GM12878 (cell line): Measurements from ENCODE around the gene DYNC1I1. TPM values are rescaled to one million over a fixed set of nuclear protein-coding genes. Genes with fewer than 3 reads are reported as not detected.

ENCODE experiments used
- ATAC-seq: fragments of 200-7000 bp; cut with Tn5 transposase; 3 replicates; pipeline ENCODE4 v1.9.1; 2020; ENCODE audit warnings: mild to moderate bottlenecking, moderate library complexity
- BruUV-seq: library from RNA; stranded (reverse); fragments of 400-500 nt; replicated peaks from 2 replicates; lab custom pipeline; 2021; lab: Mats Ljungman, UMichigan
- CTCF ChIA-PET: fragments of 300-600 bp; sonication (Branson Sonifier 250); formaldehyde crosslinking; extraction: SDS; loops from one replicate; lab custom pipeline; 2021; ENCODE audit warnings: inconsistent platforms; lab: Yijun Ruan, JAX
- POLR2A ChIA-PET: fragments of 350-600 bp; formaldehyde crosslinking; extraction: SDS; loops from one replicate; lab custom pipeline; 2021; ENCODE audit warnings: inconsistent platforms; lab: Charles Lee
- RAD21 ChIA-PET: fragments of 300-600 bp; sonication (Branson Sonifier 250); formaldehyde crosslinking; loops from one replicate; lab custom pipeline; 2023; ENCODE audit warnings: antibody characterized with exemption; ENCODE audit not compliant: unreplicated experiment; lab: Charles Lee
- SMC1A ChIA-PET: fragments of 300-600 bp; sonication (Branson Sonifier 250); formaldehyde crosslinking; loops from one replicate; lab custom pipeline; 2023; ENCODE audit not compliant: unreplicated experiment, uncharacterized antibody; lab: Charles Lee
- DNase-seq: peaks from one replicate; pipeline ENCODE4 v3.0.0-alpha.2; 2011; ENCODE audit warnings: low read depth, low spot score
- FAIRE-seq: peaks from 3 replicates; lab custom pipeline; 2011; peaks lifted over from hg19 to GRCh38; lab: Jason Lieb, UNC
- H2AFZ ChIP-seq: 2 replicates; pipeline ENCODE4 v1.6.0; 2011; ENCODE audit warnings: low read depth, low read length, control low read depth; ENCODE audit not compliant: control insufficient read depth
- H3K27ac ChIP-seq: 2 replicates; pipeline ENCODE4 v1.5.1; 2011; ENCODE audit warnings: control low read depth; ENCODE audit not compliant: control insufficient read depth, insufficient read depth
- H3K27me3 ChIP-seq, 2 experiments: replicated peaks in 1 of 2; 2 replicates each; pipeline versions ENCODE4 v1.6.0 to v1.6.1; 2011; ENCODE audit warnings: low read length in 1 of 2; ENCODE audit not compliant: control insufficient read depth in 2 of 2, insufficient read depth in 2 of 2
- H3K36me3 ChIP-seq, 2 experiments: 2 replicates each; pipeline ENCODE4 v1.5.1; 2011; ENCODE audit warnings: low read length in 1 of 2; ENCODE audit not compliant: control insufficient read depth in 2 of 2, insufficient read depth in 2 of 2
- H3K4me1 ChIP-seq: 2 replicates; pipeline ENCODE4 v1.6.1; 2011; ENCODE audit warnings: mild to moderate bottlenecking, low read length, moderate library complexity, mixed read lengths; ENCODE audit not compliant: control insufficient read depth, insufficient read depth
- H3K4me2 ChIP-seq: 2 replicates; pipeline ENCODE4 v1.6.0; 2011; ENCODE audit warnings: control low read depth; ENCODE audit not compliant: control insufficient read depth, insufficient read depth
- H3K4me3 ChIP-seq: fragments of 200-600 bp; sonication (generic); 2 replicates; pipeline ENCODE4 v1.5.1; 2016
- H3K79me2 ChIP-seq: 2 replicates; pipeline ENCODE4 v1.6.0; 2011; ENCODE audit warnings: low read length; ENCODE audit not compliant: control insufficient read depth, insufficient read depth
- H3K9ac ChIP-seq: 2 replicates; pipeline ENCODE4 v1.8.0; 2011; ENCODE audit warnings: low read length, control low read depth, mixed read lengths; ENCODE audit not compliant: control insufficient read depth, insufficient read depth
- H3K9me3 ChIP-seq: replicated peaks from 3 replicates; pipeline ENCODE4 v1.5.1; 2011; ENCODE audit warnings: mild to moderate bottlenecking, low read length; ENCODE audit not compliant: control insufficient read depth, insufficient read depth
- H4K20me1 ChIP-seq: 2 replicates; pipeline ENCODE4 v1.6.0; 2011; ENCODE audit not compliant: control insufficient read depth, insufficient read depth
- ELK1 ChIP-seq: IDR thresholded peaks from 2 replicates; pipeline ENCODE4 v1.6.1; 2012; ENCODE audit warnings: low read depth, low read length, improper control_type of control experiment
- GATAD2B ChIP-seq: fragments of 450-650 bp; conservative IDR thresholded peaks from 2 replicates; pipeline ENCODE4 v1.6.1; 2017; ENCODE audit warnings: low read depth, mild to moderate bottlenecking, moderate library complexity
- HCFC1 ChIP-seq: fragments of 150-350 bp; IDR thresholded peaks from 2 replicates; pipeline ENCODE4 v1.6.1; 2014; ENCODE audit warnings: low read length
- IKZF1 ChIP-seq: fragments of 450-650 bp; conservative IDR thresholded peaks from 2 replicates; pipeline ENCODE4 v1.6.1; 2017; ENCODE audit warnings: antibody characterized with exemption, mild to moderate bottlenecking
- NR2C2 ChIP-seq: IDR thresholded peaks from 2 replicates; pipeline ENCODE4 v1.6.1; 2011; ENCODE audit warnings: borderline replicate concordance, low read depth; ENCODE audit not compliant: control insufficient read depth, insufficient read length
- RAD51 ChIP-seq: fragments of 450-650 bp; IDR thresholded peaks from 2 replicates; pipeline ENCODE4 v1.6.1; 2016; ENCODE audit warnings: moderate library complexity, mild to moderate bottlenecking, inconsistent platforms
- SMAD1 ChIP-seq: fragments of 450-650 bp; IDR thresholded peaks from 2 replicates; pipeline ENCODE4 v1.6.1; 2018; ENCODE audit warnings: mild to moderate bottlenecking, low read depth; ENCODE audit not compliant: partially characterized antibody
- SMARCA5 ChIP-seq: fragments of 450-650 bp; IDR thresholded peaks from 2 replicates; pipeline ENCODE4 v1.6.1; 2017; ENCODE audit warnings: mild to moderate bottlenecking
- TARDBP ChIP-seq: IDR thresholded peaks from 2 replicates; pipeline ENCODE4 v1.6.1; 2016; ENCODE audit warnings: borderline replicate concordance
- WGBS: methylation state at CpG from one replicate; pipeline ENCODE4 v1.1.6; 2016; ENCODE audit warnings: low lambda C conversion rate; ENCODE audit not compliant: insufficient replicate concordance, insufficient coverage; ENCODE audit errors: missing lambda C conversion rate; 5-methylcytosine and 5-hydroxymethylcytosine counted together
- in situ Hi-C: fragments of 300-500 bp; cut with MboI; formaldehyde crosslinking; loops from 9 replicates; pipeline ENCODE4 v1.14.3; 2018; ENCODE audit warnings: mixed read lengths
- intact Hi-C: fragments of 100-400 bp; cut with micrococcal nuclease; formaldehyde crosslinking; loops from one replicate; pipeline ENCODE4 v1.14.2; 2022; ENCODE audit not compliant: unreplicated experiment
- polyA plus RNA-seq, 11 experiments: library from polyadenylated mRNA; depleted of rRNA in 4 of 11; unstranded in 6 of 11; stranded (reverse) in 5 of 11; fragments of >200 nt; fragmentation: Nextera tagmentation in 4 of 11; fragmentation: Illumina TruSeq in 1 of 11; extraction: Ambion mirVana in 4 of 11; extraction: Trizol in 1 of 11; gene quantifications; 1 replicate in 1 of 11; 2 replicates in 10 of 11; pipeline versions ENCODE4 v1.2.1 to v1.2.3, GENCODE V29; 2011 to 2016; ENCODE audit warnings: inconsistent platforms in 2 of 11, missing spikeins in 2 of 11, low read depth in 1 of 11
- total RNA-seq, 4 experiments: library from RNA; depleted of rRNA in 3 of 4; stranded (reverse); fragments of >200 nt in 3 of 4; fragmentation: Illumina TruSeq in 1 of 4; extraction: Trizol in 1 of 4; gene quantifications; 2 replicates each; pipeline versions ENCODE4 v1.2.1 to v1.2.3, GENCODE V29; 2013 to 2021

Gene DYNC1I1
- total and polyA plus RNA-seq, 10 of the 15 experiments (the other 5 are each of a cell fraction or from before 2014, with no cell fraction given): 0.05 to 0.91 (median 0.14) TPM; not detected in 3

- ATAC-seq: no peak
- H3K4me3 ChIP-seq: no peak overlapping the region
- SMC1A ChIA-PET: no interaction called here
- no peak overlapping the region for H3K9ac ChIP-seq
- no peak for TF ChIP-seq NR2C2
- TF ChIP-seq HCFC1: no peak
- TF ChIP-seq ELK1: no peak
- no peak for TF ChIP-seq GATAD2B
- no peak for TF ChIP-seq SMARCA5
- TF ChIP-seq RAD51: no peak
- TF ChIP-seq IKZF1: no peak
- TF ChIP-seq SMAD1: no peak
- no peak for TF ChIP-seq TARDBP
- in situ Hi-C loops (no loop called here), intact Hi-C loops (no loop called here)
- no TSS peak for BruUV-seq
- H3K9me3 ChIP-seq: no peaks in the 10 kb centered on the region
- POLR2A ChIA-PET: no interaction called here
- H3K27ac ChIP-seq: no peak overlapping the region
- H4K20me1 ChIP-seq: no peaks in the 10 kb centered on the region
- no peak for DNase-seq
- no peak for FAIRE-seq
- H3K4me1 ChIP-seq: no peaks in the 10 kb centered on the region
- no peaks in the 10 kb centered on the region for H3K36me3 ChIP-seq
- H2AFZ ChIP-seq: no peak overlapping the region
- WGBS: 3% methylated on average over 1 of the region's 1 CpG
- no peaks in the 10 kb centered on the region for H3K27me3 ChIP-seq
- no peaks in the 10 kb centered on the region for H3K79me2 ChIP-seq
- no peak overlapping the region for H3K4me2 ChIP-seq
- CTCF ChIA-PET: no interaction called here
- RAD21 ChIA-PET: no interaction called here
Measured at GRCh38 chr7:95950698-95951097, 178.3 kb downstream of the DYNC1I1 start.
